Measurements from ENCODE around the gene PRKN.

The PRKN gene

DNA sequence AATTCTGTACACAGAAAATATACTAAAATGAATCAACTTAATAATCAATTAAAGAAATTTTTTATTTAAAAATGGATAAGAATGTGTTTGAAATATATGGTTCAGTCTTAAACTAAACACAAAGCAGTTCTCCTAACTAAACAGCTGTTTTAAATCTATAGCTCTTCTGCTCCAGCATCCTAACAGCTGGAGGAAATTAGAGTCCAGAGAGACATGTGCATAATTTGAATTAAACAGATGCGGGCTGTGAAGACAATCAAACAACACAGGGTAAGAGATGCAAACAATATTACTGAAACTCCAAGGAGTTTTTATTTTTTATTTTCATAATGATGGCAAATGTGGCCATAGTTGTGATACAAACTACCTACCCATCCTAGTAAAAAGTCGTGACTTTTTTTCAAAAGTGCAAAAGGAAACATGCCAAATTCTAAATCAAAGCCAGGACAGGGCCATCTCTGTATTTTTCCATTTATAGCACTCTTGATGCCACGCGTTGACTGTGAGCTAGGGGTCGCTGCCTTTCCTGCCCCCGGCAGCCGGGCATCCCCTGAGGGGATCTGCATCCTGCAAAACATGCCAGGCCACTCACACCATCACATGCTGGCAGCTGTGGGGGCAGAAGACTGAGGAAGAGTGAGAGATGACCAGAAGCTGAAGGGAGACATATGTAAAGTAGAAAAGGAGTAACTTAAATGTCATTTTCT, 310.6 kb downstream of the PRKN start:
- in situ Hi-C loops (cut with HindIII; ENCODE audit: low sequenced_read_pairs), result no loop called here
- H3K4me3 ChIP-seq (ENCODE audit: low read depth, low read length), result no peak overlapping the region
- TF ChIP-seq, protein P1, sequence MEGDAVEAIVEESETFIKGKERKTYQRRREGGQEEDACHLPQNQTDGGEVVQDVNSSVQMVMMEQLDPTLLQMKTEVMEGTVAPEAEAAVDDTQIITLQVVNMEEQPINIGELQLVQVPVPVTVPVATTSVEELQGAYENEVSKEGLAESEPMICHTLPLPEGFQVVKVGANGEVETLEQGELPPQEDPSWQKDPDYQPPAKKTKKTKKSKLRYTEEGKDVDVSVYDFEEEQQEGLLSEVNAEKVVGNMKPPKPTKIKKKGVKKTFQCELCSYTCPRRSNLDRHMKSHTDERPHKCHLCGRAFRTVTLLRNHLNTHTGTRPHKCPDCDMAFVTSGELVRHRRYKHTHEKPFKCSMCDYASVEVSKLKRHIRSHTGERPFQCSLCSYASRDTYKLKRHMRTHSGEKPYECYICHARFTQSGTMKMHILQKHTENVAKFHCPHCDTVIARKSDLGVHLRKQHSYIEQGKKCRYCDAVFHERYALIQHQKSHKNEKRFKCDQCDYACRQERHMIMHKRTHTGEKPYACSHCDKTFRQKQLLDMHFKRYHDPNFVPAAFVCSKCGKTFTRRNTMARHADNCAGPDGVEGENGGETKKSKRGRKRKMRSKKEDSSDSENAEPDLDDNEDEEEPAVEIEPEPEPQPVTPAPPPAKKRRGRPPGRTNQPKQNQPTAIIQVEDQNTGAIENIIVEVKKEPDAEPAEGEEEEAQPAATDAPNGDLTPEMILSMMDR (IDR thresholded peaks at IDR 0.05; ENCODE audit: low read depth, low read length), result no peak
- no peak for DNase-seq (ENCODE audit: low read depth, low spot score)

- in situ Hi-C loops (cut with HindIII; ENCODE audit: low sequenced_read_pairs), result no loop called here
- no peak for DNase-seq (ENCODE audit: low read depth, low spot score)
- no peak overlapping the region for H3K4me3 ChIP-seq (ENCODE audit: low read depth, low read length)
- TF ChIP-seq, protein P1 (IDR thresholded peaks at IDR 0.05; ENCODE audit: low read depth, low read length), result no peak
Measured at GRCh38 chr6:162416307-162416706, 311.3 kb downstream of the PRKN start.

GRCh38 chr6:162409741-162410691, 317.6 kb downstream of the PRKN start:
- H3K4me3 ChIP-seq (ENCODE audit: low read depth, low read length), result no peak overlapping the region
- TF ChIP-seq, protein P1 (IDR thresholded peaks at IDR 0.05; ENCODE audit: low read depth, low read length), result no peak
- DNase-seq (ENCODE audit: low read depth, low spot score), result peak; percentile 12
- in situ Hi-C loops (cut with HindIII; ENCODE audit: low sequenced_read_pairs), result no loop called here

GRCh38 chr6:162408826-162409535, 318.6 kb downstream of the PRKN start:
- TF ChIP-seq, protein P1 (IDR thresholded peaks at IDR 0.05; ENCODE audit: low read depth, low read length), result no peak
- in situ Hi-C loops (cut with HindIII; ENCODE audit: low sequenced_read_pairs), result no loop called here
- DNase-seq (ENCODE audit: low read depth, low spot score), result no peak
- no peak overlapping the region for H3K4me3 ChIP-seq (ENCODE audit: low read depth, low read length)

GRCh38 chr6:162404951-162405350, 322.6 kb downstream of the PRKN start:
- TF ChIP-seq, protein P1 (IDR thresholded peaks at IDR 0.05; ENCODE audit: low read depth, low read length), result no peak
- DNase-seq (ENCODE audit: low read depth, low spot score), result peak; percentile 65
- H3K4me3 ChIP-seq (ENCODE audit: low read depth, low read length), result no peak overlapping the region
- in situ Hi-C loops (cut with HindIII; ENCODE audit: low sequenced_read_pairs), result no loop called here

- TF ChIP-seq, protein P1 (IDR thresholded peaks at IDR 0.05; ENCODE audit: low read depth, low read length), result no peak
- in situ Hi-C loops (cut with HindIII; ENCODE audit: low sequenced_read_pairs), result no loop called here
- no peak for DNase-seq (ENCODE audit: low read depth, low spot score)
- H3K4me3 ChIP-seq (ENCODE audit: low read depth, low read length), result no peak overlapping the region
Measured at GRCh38 chr6:162403031-162403430, 324.5 kb downstream of the PRKN start.

All from astrocyte of the spinal cord (primary cell).